Measurements from ENCODE around the gene SULT1A2.
"Not testable (repeated sequence)": the region's sequence is repeated elsewhere in the genome, so short reads cannot be mapped to it uniquely, and the experiment has no call there.

The SULT1A2 gene

GRCh38 chr16:28596840-28597691 is at the start of gene SULT1A2:
Gene SULT1A2, minus strand, starts transcription at chr16:28597050. Its CDS starts 1,120 bp downstream, at chr16:28595930.
- no peak for DNase-seq

- not testable (repeated sequence) for DNase-seq
Measured at GRCh38 chr16:28639959-28640358, 43.1 kb upstream of the SULT1A2 start.

- DNase-seq: not testable (repeated sequence)
Measured at GRCh38 chr16:28638359-28638758, 41.5 kb upstream of the SULT1A2 start.

GRCh38 chr16:28637765-28638164 is 40.9 kb upstream of the SULT1A2 start, which contains the start of gene NPIPB8:
Gene NPIPB8, plus strand, starts transcription at chr16:28638065. Its CDS starts 296 bp downstream, at chr16:28638361.
- not testable (repeated sequence) for DNase-seq

- not testable (repeated sequence) for DNase-seq
Measured at GRCh38 chr16:28636093-28636823, 39.4 kb upstream of the SULT1A2 start.

- DNase-seq: not testable (repeated sequence)
Measured at GRCh38 chr16:28630905-28631304, 34.1 kb upstream of the SULT1A2 start.

GRCh38 chr16:28623172-28623711 is 26.4 kb upstream of the SULT1A2 start:
- DNase-seq: peak; percentile 76

GRCh38 chr16:28622532-28623171 is 25.8 kb upstream of the SULT1A2 start:
- not testable (repeated sequence) for DNase-seq

- DNase-seq: no peak
Measured at GRCh38 chr16:28621481-28622155, 24.8 kb upstream of the SULT1A2 start.

GRCh38 chr16:28620316-28620715 is 23.5 kb upstream of the SULT1A2 start:
- DNase-seq: not testable (repeated sequence)

- DNase-seq: no peak
Measured at GRCh38 chr16:28617874-28618273, 21.0 kb upstream of the SULT1A2 start.

GRCh38 chr16:28616636-28617035 is 19.8 kb upstream of the SULT1A2 start:
- DNase-seq: no peak

- DNase-seq: not testable (repeated sequence)
Measured at GRCh38 chr16:28616224-28616577, 19.4 kb upstream of the SULT1A2 start.

GRCh38 chr16:28615486-28616223 is 18.8 kb upstream of the SULT1A2 start:
- DNase-seq: not testable (repeated sequence)

- DNase-seq: not testable (repeated sequence)
Measured at GRCh38 chr16:28614561-28614960, 17.7 kb upstream of the SULT1A2 start.

- DNase-seq: not testable (repeated sequence)
Measured at GRCh38 chr16:28613912-28614311, 17.1 kb upstream of the SULT1A2 start.

GRCh38 chr16:28612359-28613280 is 15.8 kb upstream of the SULT1A2 start:
- DNase-seq: not testable (repeated sequence)

- DNase-seq: no peak
Measured at GRCh38 chr16:28610595-28611191, 13.8 kb upstream of the SULT1A2 start.

GRCh38 chr16:28609631-28610594 is 13.1 kb upstream of the SULT1A2 start, which contains the start of gene SULT1A1:
Gene SULT1A1, minus strand, starts transcription at chr16:28610044. Its CDS starts 1,189 bp downstream, at chr16:28608855.
- no peak for DNase-seq

Data from KG1 (cell line).